Fibroblast of skin of back (primary cell): ENCODE data around the gene MYH14.
"Not testable (repeated sequence)": the region's sequence is repeated elsewhere in the genome, so short reads cannot be mapped to it uniquely, and the experiment has no call there.

Experiments used
- DNase-seq: peaks from one replicate; pipeline ENCODE4 v3.0.0-alpha.2; 2013

Gene MYH14

GRCh38 chr19:50228153-50228552 lies 24.7 kb downstream of the MYH14 start:
- DNase-seq, result not testable (repeated sequence)

GRCh38 chr19:50230379-50231351 lies 27.2 kb downstream of the MYH14 start:
- DNase-seq, result no peak

- not testable (repeated sequence) for DNase-seq
These were observed 28.0 kb downstream of the MYH14 start for GRCh38 chr19:50231417-50231816.

- DNase-seq, result no peak
These were observed 28.4 kb downstream of the MYH14 start for GRCh38 chr19:50231821-50232220.

GRCh38 chr19:50232600-50232999 lies 29.2 kb downstream of the MYH14 start:
- no peak for DNase-seq

- no peak for DNase-seq
These were observed 30.0 kb downstream of the MYH14 start for GRCh38 chr19:50233308-50233910.

GRCh38 chr19:50237493-50237892 lies 34.1 kb downstream of the MYH14 start:
- DNase-seq, result not testable (repeated sequence)

GRCh38 chr19:50238043-50238442 lies 34.6 kb downstream of the MYH14 start:
- no peak for DNase-seq

- no peak for DNase-seq
These were observed 36.6 kb downstream of the MYH14 start for GRCh38 chr19:50239921-50240590.

- no peak for DNase-seq
These were observed 39.2 kb downstream of the MYH14 start for GRCh38 chr19:50242581-50242980.

GRCh38 chr19:50244695-50245094 lies 41.3 kb downstream of the MYH14 start:
- no peak for DNase-seq

GRCh38 chr19:50248413-50248812 lies 45.0 kb downstream of the MYH14 start:
- DNase-seq, result no peak

- no peak for DNase-seq
These were observed 45.4 kb downstream of the MYH14 start for GRCh38 chr19:50248826-50249225.

GRCh38 chr19:50249636-50250035 lies 46.2 kb downstream of the MYH14 start:
- no peak for DNase-seq

- no peak for DNase-seq
These were observed 47.2 kb downstream of the MYH14 start for GRCh38 chr19:50250450-50251136.

- no peak for DNase-seq
These were observed 48.9 kb downstream of the MYH14 start for GRCh38 chr19:50252111-50252886.

GRCh38 chr19:50252887-50253268 lies 49.5 kb downstream of the MYH14 start:
- DNase-seq, result no peak

GRCh38 chr19:50255115-50255514 lies 51.7 kb downstream of the MYH14 start:
- no peak for DNase-seq

GRCh38 chr19:50257141-50257540 lies 53.7 kb downstream of the MYH14 start:
- no peak for DNase-seq

- no peak for DNase-seq
These were observed 55.5 kb downstream of the MYH14 start for GRCh38 chr19:50258918-50259372.

- no peak for DNase-seq
These were observed 58.1 kb downstream of the MYH14 start for GRCh38 chr19:50261446-50261970.

GRCh38 chr19:50263176-50263575 lies 59.8 kb downstream of the MYH14 start:
- no peak for DNase-seq
